Measurements from ENCODE around the gene GALNT2. TPM values are rescaled to one million over a fixed set of nuclear protein-coding genes. Genes with fewer than 3 reads are reported as not detected.

GALNT2 gene
- total and polyA plus RNA-seq, 4 donors, result 47.5 to 182 (median 114) TPM

- Histone ChIP-seq H3K27me3 (ENCODE audit: control insufficient read depth in 4 of 4, insufficient read depth in 4 of 4, low read length in 3 of 4) (no peaks in the 10 kb centered on the region), H3K36me3 (ENCODE audit: control insufficient read depth in 4 of 4, insufficient read depth in 3 of 4, low read depth in 1 of 4, low read length in 3 of 4) (no peaks in the 10 kb centered on the region), H3K4me1 (ENCODE audit: control insufficient read depth in 4 of 4, insufficient read depth in 4 of 4, low read length in 3 of 4) (no peaks in the 10 kb centered on the region), H3K9ac (ENCODE audit: low read depth in 1 of 2, low read length in 2 of 2) (no peak overlapping the region), H3K9me3 (ENCODE audit: control insufficient read depth in 4 of 4, low read length in 3 of 4) (no peaks in the 10 kb centered on the region), H3K4me3 (ENCODE audit: low read depth in 1 of 3, low read length in 3 of 3) (no peak overlapping the region), H3K27ac (ENCODE audit: low read depth in 1 of 2, low read length in 2 of 2) (no peak overlapping the region)
- DNase-seq (ENCODE audit: low spot score), result no peak
- TF ChIP-seq TAF1 (conservative IDR thresholded peaks at IDR 0.05) (no peak), NR2F2 (IDR thresholded peaks at IDR 0.05) (no peak), HNF4G (IDR thresholded peaks at IDR 0.05) (no peak), MAX (IDR thresholded peaks at IDR 0.05) (no peak), CTCF (IDR thresholded peaks at IDR 0.05; ENCODE audit: low read depth, low read length, missing input control) (no peak), FOXA1 (IDR thresholded peaks at IDR 0.05) (no peak), JUND (IDR thresholded peaks at IDR 0.05) (no peak), RXRA (IDR thresholded peaks at IDR 0.05) (no peak), HNF4A (conservative IDR thresholded peaks at IDR 0.05) (no peak)
- 94% methylated on average over 6 of the region's 6 CpGs for WGBS
Observed at GRCh38 chr1:230032516-230033281, 34.3 kb upstream of the GALNT2 start.

GRCh38 chr1:230037261-230037660 is 29.8 kb upstream of the GALNT2 start:
- H3K4me3 ChIP-seq (ENCODE audit: low read depth in 1 of 3, low read length in 3 of 3), result no peak overlapping the region
- no peak for TF ChIP-seq RAD21 (IDR thresholded peaks at IDR 0.05)
- TF ChIP-seq FOXA2 (IDR thresholded peaks at IDR 0.05), result no peak
- TF ChIP-seq SP1 (IDR thresholded peaks at IDR 0.05), result no peak
- no peak for TF ChIP-seq TAF1 (conservative IDR thresholded peaks at IDR 0.05)
- TF ChIP-seq YY1 (IDR thresholded peaks at IDR 0.05), result no peak
- TF ChIP-seq HNF4G (IDR thresholded peaks at IDR 0.05), result no peak
- TF ChIP-seq MAX (IDR thresholded peaks at IDR 0.05), result no peak
- no peak for TF ChIP-seq ATF3 (IDR thresholded peaks at IDR 0.05)
- H3K36me3 ChIP-seq (ENCODE audit: control insufficient read depth in 4 of 4, insufficient read depth in 3 of 4, low read depth in 1 of 4, low read length in 3 of 4), result no peaks in the 10 kb centered on the region
- H3K9ac ChIP-seq (ENCODE audit: low read depth in 1 of 2, low read length in 2 of 2), result no peak overlapping the region
- DNase-seq (ENCODE audit: low spot score), result no peak
- H3K27ac ChIP-seq (ENCODE audit: low read depth in 1 of 2, low read length in 2 of 2), result no peak overlapping the region
- no peaks in the 10 kb centered on the region for H3K27me3 ChIP-seq (ENCODE audit: control insufficient read depth in 4 of 4, insufficient read depth in 4 of 4, low read length in 3 of 4)
- no peaks in the 10 kb centered on the region for H3K4me1 ChIP-seq (ENCODE audit: control insufficient read depth in 4 of 4, insufficient read depth in 4 of 4, low read length in 3 of 4)
- 81% methylated on average over 3 of the region's 3 CpGs for WGBS
- no peaks in the 10 kb centered on the region for H3K9me3 ChIP-seq (ENCODE audit: control insufficient read depth in 4 of 4, low read length in 3 of 4)

GRCh38 chr1:230040440-230040839 is 26.6 kb upstream of the GALNT2 start:
- Histone ChIP-seq H3K27me3 (ENCODE audit: control insufficient read depth in 4 of 4, insufficient read depth in 4 of 4, low read length in 3 of 4) (no peaks in the 10 kb centered on the region), H3K27ac (ENCODE audit: low read depth in 1 of 2, low read length in 2 of 2) (no peak overlapping the region), H3K36me3 (ENCODE audit: control insufficient read depth in 4 of 4, insufficient read depth in 3 of 4, low read depth in 1 of 4, low read length in 3 of 4) (no peaks in the 10 kb centered on the region), H3K9ac (ENCODE audit: low read depth in 1 of 2, low read length in 2 of 2) (no peak overlapping the region), H3K4me1 (ENCODE audit: control insufficient read depth in 4 of 4, insufficient read depth in 4 of 4, low read length in 3 of 4) (no peaks in the 10 kb centered on the region), H3K4me3 (ENCODE audit: low read depth in 1 of 3, low read length in 3 of 3) (no peak overlapping the region), H3K9me3 (ENCODE audit: control insufficient read depth in 4 of 4, low read length in 3 of 4) (no peaks in the 10 kb centered on the region)
- TF ChIP-seq EGR1 (IDR thresholded peaks at IDR 0.05; ENCODE audit: low read depth in 2 of 2) (no peak), YY1 (IDR thresholded peaks at IDR 0.05) (no peak), TAF1 (conservative IDR thresholded peaks at IDR 0.05) (no peak), HNF4G (IDR thresholded peaks at IDR 0.05) (no peak), MAX (IDR thresholded peaks at IDR 0.05) (no peak), ZBTB33 (IDR thresholded peaks at IDR 0.05) (no peak), RXRA (IDR thresholded peaks at IDR 0.05) (no peak), GABPA (IDR thresholded peaks at IDR 0.05 in 1 of 2, conservative IDR thresholded peaks at IDR 0.05 in 1 of 2) (no peak), FOXA2 (IDR thresholded peaks at IDR 0.05) (no peak), NR2F2 (IDR thresholded peaks at IDR 0.05) (no peak), ATF3 (IDR thresholded peaks at IDR 0.05) (no peak), SP1 (IDR thresholded peaks at IDR 0.05) (no peak)
- DNase-seq (ENCODE audit: low spot score), result no peak
- WGBS, result 94% methylated on average over 10 of the region's 10 CpGs
